GM23248 (cell line): Measurements from ENCODE around the gene NDUFA1. TPM values are rescaled to one million over a fixed set of nuclear protein-coding genes. Genes with fewer than 3 reads are reported as not detected.

Experiments
- DNase-seq: peaks from one replicate; pipeline ENCODE4 v3.0.0-alpha.2; 2015
- H2AFZ ChIP-seq: fragments of 200-600 bp; sonication (generic); 2 replicates; pipeline ENCODE4 v1.6.1; 2016; ENCODE audit warnings: antibody characterized with exemption
- H3F3A ChIP-seq: fragments of 200-600 bp; sonication (generic); 2 replicates; pipeline ENCODE4 v1.6.1; 2016; ENCODE audit warnings: mild to moderate bottlenecking, antibody characterized with exemption, mixed run types; ENCODE audit not compliant: insufficient read depth
- H3K27ac ChIP-seq: fragments of 200-600 bp; sonication (generic); 2 replicates; pipeline ENCODE4 v1.5.1; 2016; ENCODE audit warnings: mild to moderate bottlenecking
- H3K27me3 ChIP-seq: fragments of 200-600 bp; sonication (generic); replicated peaks from 2 replicates; pipeline ENCODE4 v1.6.1; 2016; ENCODE audit warnings: mild to moderate bottlenecking; ENCODE audit not compliant: insufficient read depth
- H3K36me3 ChIP-seq: fragments of 200-600 bp; sonication (generic); 2 replicates; pipeline ENCODE4 v1.6.1; 2016; ENCODE audit warnings: low read depth, mild to moderate bottlenecking
- H3K4me1 ChIP-seq: fragments of 200-600 bp; sonication (generic); 2 replicates; pipeline ENCODE4 v1.6.1; 2016; ENCODE audit warnings: mild to moderate bottlenecking; ENCODE audit not compliant: insufficient read depth
- H3K4me2 ChIP-seq: fragments of 200-600 bp; sonication (generic); one replicate; pipeline ENCODE4 v1.6.1; 2016; ENCODE audit warnings: mild to moderate bottlenecking; ENCODE audit not compliant: unreplicated experiment
- H3K4me3 ChIP-seq: fragments of 200-600 bp; sonication (generic); 2 replicates; pipeline ENCODE4 v1.5.1; 2016; ENCODE audit warnings: mild to moderate bottlenecking
- H3K79me2 ChIP-seq: fragments of 200-600 bp; sonication (generic); 2 replicates; pipeline ENCODE4 v1.6.1; 2016; ENCODE audit warnings: mild to moderate bottlenecking; ENCODE audit not compliant: insufficient read depth
- H3K9ac ChIP-seq: fragments of 200-600 bp; sonication (generic); 2 replicates; pipeline ENCODE4 v1.6.1; 2016; ENCODE audit warnings: mild to moderate bottlenecking
- H3K9me2 ChIP-seq: fragments of 200-600 bp; sonication (generic); 2 replicates; pipeline ENCODE4 v1.6.1; 2016; ENCODE audit warnings: mixed run types, mild to moderate bottlenecking, moderate library complexity; ENCODE audit not compliant: insufficient read depth
- H3K9me3 ChIP-seq: fragments of 200-600 bp; sonication (generic); one replicate; pipeline ENCODE4 v1.6.1; 2017; ENCODE audit warnings: low read depth
- H4K20me1 ChIP-seq: fragments of 200-600 bp; sonication (generic); 2 replicates; pipeline ENCODE4 v1.6.0; 2016; ENCODE audit not compliant: insufficient read depth
- EZH2 ChIP-seq: fragments of 200-600 bp; sonication (generic); IDR thresholded peaks from 2 replicates; pipeline ENCODE4 v1.6.1; 2018; ENCODE audit warnings: antibody characterized with exemption, mild to moderate bottlenecking; ENCODE audit not compliant: insufficient read depth, poor library complexity, severe bottlenecking
- EZH2phosphoT487 ChIP-seq: fragments of 200-600 bp; sonication (generic); IDR thresholded peaks from 2 replicates; pipeline ENCODE4 v1.6.1; 2018; ENCODE audit warnings: antibody characterized with exemption, moderate library complexity, mild to moderate bottlenecking, low read depth; ENCODE audit not compliant: insufficient read depth
- WGBS, 2 experiments: methylation state at CpG; one replicate each; pipeline ENCODE4 v1.1.6; 2015 to 2017; ENCODE audit warnings: low lambda C conversion rate in 2 of 2, low coverage in 1 of 2; ENCODE audit errors: missing lambda C conversion rate in 2 of 2; 5-methylcytosine and 5-hydroxymethylcytosine counted together
- in situ Hi-C: fragments of 300-500 bp; cut with MboI; formaldehyde crosslinking; loops from 2 replicates; pipeline ENCODE4 v1.15.0; 2020
- polyA plus RNA-seq: library from polyadenylated mRNA; unstranded; fragments of >200 nt; fragmentation: Nextera tagmentation; extraction: Ambion mirVana; gene quantifications from 2 replicates; pipeline ENCODE4 v1.2.1, GENCODE V29; 2016
- total RNA-seq: library from RNA; depleted of rRNA; stranded (reverse); fragments of >200 nt; shearing (Covaris generic); gene quantifications from 2 replicates; pipeline ENCODE4 v1.2.3, GENCODE V29; 2014

Gene NDUFA1
- total and polyA plus RNA-seq, 2 experiments from 2014 or later = 46.4 to 264 TPM

DNA sequence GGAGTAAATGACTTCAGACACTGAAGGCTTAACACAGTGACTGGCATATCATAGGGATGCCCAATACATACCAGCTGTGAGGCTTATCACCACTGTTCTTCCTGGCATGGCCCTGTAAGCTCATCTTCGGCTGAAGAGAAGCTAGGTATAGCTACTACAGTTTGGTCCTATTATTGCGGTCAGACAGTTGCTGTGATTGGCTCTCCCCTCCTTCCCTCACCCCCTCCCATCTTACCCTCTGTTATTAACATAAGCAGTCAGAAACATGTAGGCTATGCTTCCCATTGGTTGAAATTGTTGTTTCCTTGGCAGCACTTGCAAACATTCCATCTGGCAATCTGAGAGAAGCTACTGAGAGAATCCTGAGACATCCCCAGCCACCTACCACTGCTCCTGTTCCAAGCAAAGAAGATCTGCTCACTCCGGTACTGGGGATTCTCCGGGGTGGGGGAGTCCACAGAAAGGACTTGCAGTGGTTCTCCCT, 24.3 kb downstream of the NDUFA1 start, which contains the start of gene AKAP14:
AKAP14 (plus strand) TSS at position 51 of the 484 bp plus-strand sequence. CDS start 7,331 bp downstream, outside the sequence.
- no peak within 1 kb of the TSS for H3K9ac ChIP-seq
- no peaks in the 10 kb centered on the region for H3K4me1 ChIP-seq
- H3K9me3 ChIP-seq = no peaks in the 10 kb centered on the region
- no peak within 1 kb of the TSS for H3K4me2 ChIP-seq
- no peak within 1 kb of the TSS for H3K4me3 ChIP-seq
- no peak for DNase-seq
- H3F3A ChIP-seq = no peaks in the 10 kb centered on the region
- WGBS, 2 experiments = 37 to 42% methylated on average over 4 of the region's 4 CpGs
- H3K9me2 ChIP-seq = no peaks in the 10 kb centered on the region
- no peaks in the 10 kb centered on the region for H3K79me2 ChIP-seq
- H3K27ac ChIP-seq = no peak within 1 kb of the TSS
- TF ChIP-seq EZH2phosphoT487 (no peak), EZH2 (no peak)
- no peaks in the 10 kb centered on the region for H4K20me1 ChIP-seq
- no peak within 1 kb of the TSS for H2AFZ ChIP-seq
- H3K36me3 ChIP-seq = no peaks in the 10 kb centered on the region
- no peaks in the 10 kb centered on the region for H3K27me3 ChIP-seq
- in situ Hi-C loops = no loop called here

DNA sequence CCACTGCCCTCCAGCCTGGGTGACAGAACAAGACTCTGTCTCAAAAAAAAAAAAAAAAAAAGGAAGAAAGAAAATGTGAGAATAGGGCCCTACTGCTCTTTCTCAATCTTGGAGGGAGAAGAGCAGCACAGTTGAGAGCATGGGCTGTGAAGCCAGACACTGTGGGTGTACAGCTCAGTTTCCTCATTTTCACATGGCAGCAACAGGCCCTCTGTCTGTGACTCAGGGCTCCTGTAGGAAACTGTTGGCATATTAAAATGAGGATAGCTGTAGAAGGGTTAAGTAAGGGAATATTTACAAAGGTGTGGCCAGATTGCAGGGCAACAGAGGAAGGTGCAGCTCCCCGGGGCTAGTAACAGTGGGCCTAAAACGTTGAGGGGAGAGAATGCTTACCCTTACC, 27.5 kb downstream of the NDUFA1 start:
- no peak overlapping the region for H3K4me3 ChIP-seq
- no peaks in the 10 kb centered on the region for H3K9me3 ChIP-seq
- H3K4me1 ChIP-seq = no peaks in the 10 kb centered on the region
- H3K27me3 ChIP-seq = no peaks in the 10 kb centered on the region
- H3K9ac ChIP-seq = no peak overlapping the region
- in situ Hi-C loops = no loop called here
- H3K9me2 ChIP-seq = no peaks in the 10 kb centered on the region
- no peak overlapping the region for H2AFZ ChIP-seq
- H3F3A ChIP-seq = no peaks in the 10 kb centered on the region
- H3K36me3 ChIP-seq = no peaks in the 10 kb centered on the region
- H4K20me1 ChIP-seq = no peaks in the 10 kb centered on the region
- WGBS, 2 experiments = 0 to 18% methylated on average over 2 of the region's 2 CpGs
- H3K27ac ChIP-seq = no peak overlapping the region
- peak; percentile 12 for DNase-seq
- no peaks in the 10 kb centered on the region for H3K79me2 ChIP-seq
- H3K4me2 ChIP-seq = no peak overlapping the region
- TF ChIP-seq EZH2phosphoT487 = no peak

DNA sequence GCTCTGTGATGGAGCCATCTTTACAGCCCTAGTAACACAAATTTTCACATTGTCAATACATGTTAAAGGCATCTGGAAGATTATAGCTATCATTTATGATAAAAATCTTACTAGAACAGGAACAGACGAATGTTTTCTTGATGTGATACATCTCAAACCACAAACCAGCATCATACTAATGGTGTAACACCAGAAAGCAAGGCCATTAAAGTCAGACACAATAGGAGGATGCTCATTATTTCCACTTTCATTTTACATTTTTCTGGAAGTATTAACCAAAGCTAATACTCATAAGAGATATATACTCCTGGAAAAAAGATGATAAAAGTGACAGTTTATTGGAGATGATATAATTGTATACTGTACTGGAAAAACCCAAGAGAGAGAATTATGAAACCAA, 29.3 kb downstream of the NDUFA1 start:
- H3K36me3 ChIP-seq = no peaks in the 10 kb centered on the region
- no peak overlapping the region for H3K9ac ChIP-seq
- 58 to 59% methylated on average over 1 of the region's 1 CpG for WGBS, 2 experiments
- H3K9me3 ChIP-seq = no peaks in the 10 kb centered on the region
- H4K20me1 ChIP-seq = no peaks in the 10 kb centered on the region
- no peaks in the 10 kb centered on the region for H3F3A ChIP-seq
- no peak overlapping the region for H3K27ac ChIP-seq
- H3K4me3 ChIP-seq = no peak overlapping the region
- no peaks in the 10 kb centered on the region for H3K4me1 ChIP-seq
- H3K79me2 ChIP-seq = no peaks in the 10 kb centered on the region
- no peak for DNase-seq
- in situ Hi-C loops = no loop called here
- TF ChIP-seq EZH2 (no peak), EZH2phosphoT487 (no peak)
- no peaks in the 10 kb centered on the region for H3K9me2 ChIP-seq
- no peaks in the 10 kb centered on the region for H3K27me3 ChIP-seq
- no peak overlapping the region for H3K4me2 ChIP-seq
- H2AFZ ChIP-seq = no peak overlapping the region

DNA sequence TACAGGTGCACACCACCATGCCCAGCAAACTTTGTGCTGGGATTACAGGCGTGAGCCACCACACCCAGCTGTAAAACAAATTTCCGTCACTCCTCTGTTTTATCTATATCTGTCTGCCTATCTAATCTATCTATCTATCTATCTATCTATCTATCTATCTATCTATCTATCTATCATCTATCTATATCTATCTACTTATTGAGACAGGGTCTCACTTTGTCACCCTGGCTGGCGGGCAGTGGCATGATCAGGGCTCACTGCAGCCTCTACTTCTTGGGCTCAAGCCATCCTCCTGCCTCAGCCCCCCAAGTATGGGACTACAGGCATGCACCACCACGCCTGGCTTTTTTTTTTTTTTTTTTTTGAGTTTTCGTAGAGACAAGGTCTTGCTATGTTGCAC, 44.7 kb downstream of the NDUFA1 start:
- WGBS, 2 experiments = 83 to 100% methylated on average over 2 to 5 of the region's 5 CpGs
- no peaks in the 10 kb centered on the region for H3K36me3 ChIP-seq
- TF ChIP-seq EZH2phosphoT487 (no peak), EZH2 (no peak)
- H3K4me2 ChIP-seq = no peak overlapping the region
- no peaks in the 10 kb centered on the region for H4K20me1 ChIP-seq
- DNase-seq = no peak
- H3K9me2 ChIP-seq = no peaks in the 10 kb centered on the region
- in situ Hi-C loops = no loop called here
- no peaks in the 10 kb centered on the region for H3K4me1 ChIP-seq
- H3K79me2 ChIP-seq = no peaks in the 10 kb centered on the region
- H3K9ac ChIP-seq = no peak overlapping the region
- H3F3A ChIP-seq = no peaks in the 10 kb centered on the region
- H3K27ac ChIP-seq = no peak overlapping the region
- no peaks in the 10 kb centered on the region for H3K9me3 ChIP-seq
- no peak overlapping the region for H2AFZ ChIP-seq
- no peaks in the 10 kb centered on the region for H3K27me3 ChIP-seq
- no peak overlapping the region for H3K4me3 ChIP-seq

DNA sequence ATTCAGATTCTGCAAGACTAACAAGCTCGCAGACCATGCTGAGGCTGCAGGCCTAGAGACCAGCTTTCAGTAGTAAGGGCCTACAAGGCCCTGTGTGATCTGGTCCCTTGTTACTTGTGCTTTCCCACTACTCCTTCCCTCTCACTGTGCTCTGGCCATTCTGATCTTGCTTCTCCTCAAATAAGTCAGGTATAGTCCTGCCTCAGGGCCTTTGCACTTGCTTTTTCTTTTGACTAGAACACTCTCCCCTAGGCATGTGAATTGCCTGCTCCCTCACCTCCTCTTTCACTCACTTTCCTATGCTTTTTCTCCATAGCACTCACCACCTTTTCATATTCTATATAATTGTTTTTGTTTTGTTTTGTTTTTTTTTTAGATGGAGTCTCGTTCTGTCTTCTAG, 46.2 kb downstream of the NDUFA1 start:
- in situ Hi-C loops = no loop called here
- TF ChIP-seq EZH2 = no peak
- no peak for TF ChIP-seq EZH2phosphoT487

More for the DNA sequence above, 46.2 kb downstream of the NDUFA1 start:
- 80 to 86% methylated on average over 1 to 2 of the region's 2 CpGs for WGBS, 2 experiments
- Histone ChIP-seq H3K27ac (no peak overlapping the region), H3K36me3 (no peaks in the 10 kb centered on the region), H3K27me3 (no peaks in the 10 kb centered on the region), H2AFZ (no peak overlapping the region), H3K4me3 (no peak overlapping the region), H4K20me1 (no peaks in the 10 kb centered on the region), H3K4me1 (no peaks in the 10 kb centered on the region), H3K4me2 (no peak overlapping the region), H3K9ac (no peak overlapping the region), H3K9me3 (no peaks in the 10 kb centered on the region), H3K79me2 (no peaks in the 10 kb centered on the region), H3F3A (no peaks in the 10 kb centered on the region), H3K9me2 (no peaks in the 10 kb centered on the region)
- DNase-seq = no peak
